ENCODE results near the gene SCYGR5. TPM values are rescaled to one million over a fixed set of nuclear protein-coding genes. Genes with fewer than 3 reads are reported as not detected.

Gene SCYGR5
- total RNA-seq, 1 donor from 2014 or later, result not detected

GRCh38 chr2:227657199-227657845 lies 9.3 kb upstream of the SCYGR5 start:
- H3K9me3 Mint-ChIP-seq, result no peaks in the 10 kb centered on the region
- no peaks in the 10 kb centered on the region for H3K4me1 Mint-ChIP-seq
- no peak for TF ChIP-seq CTCF (IDR thresholded peaks at IDR 0.05)
- H3K27me3 Mint-ChIP-seq, result peaks cover 5% of the 10 kb centered on the region
- no peak overlapping the region for H3K27ac Mint-ChIP-seq
- H3K4me3 Mint-ChIP-seq, result no peak overlapping the region
- intact Hi-C loops (cut with micrococcal nuclease), result loop anchor here (5.0 kb wide), 1 partner anchor 250 kb away; no protein-coding TSS in a partner anchor
- no peaks in the 10 kb centered on the region for H3K36me3 Mint-ChIP-seq (ENCODE audit: low read depth)
- no peak for DNase-seq
- ChIA-PET CTCF (interaction anchor here (1.1 to 2.3 kb wide), 3 partner anchors 13 to 177 kb away, joined by 5 to 17 read pairs (median 7); no protein-coding TSS in a partner anchor), POLR2A (no interaction called here)
- ATAC-seq (ENCODE audit: low read depth), result no peak

GRCh38 chr2:227661025-227661649 lies 5.5 kb upstream of the SCYGR5 start:
- no peaks in the 10 kb centered on the region for H3K36me3 Mint-ChIP-seq (ENCODE audit: low read depth)

GRCh38 chr2:227661827-227662226 lies 4.8 kb upstream of the SCYGR5 start:
- Mint-ChIP-seq H3K4me1 (no peaks in the 10 kb centered on the region), H3K36me3 (ENCODE audit: low read depth) (no peaks in the 10 kb centered on the region), H3K27me3 (peaks cover 7% of the 10 kb centered on the region), H3K9me3 (no peaks in the 10 kb centered on the region), H3K4me3 (no peak overlapping the region), H3K27ac (no peak overlapping the region)
- no peak for TF ChIP-seq CTCF (IDR thresholded peaks at IDR 0.05)
- POLR2A ChIA-PET, result no interaction called here
- CTCF ChIA-PET, result interaction anchor here (1.4 kb wide), 1 partner anchor 104 kb away, joined by 7 read pairs; no protein-coding TSS in a partner anchor
- no peak for ATAC-seq (ENCODE audit: low read depth)
- intact Hi-C loops (cut with micrococcal nuclease), result no loop called here
- no peak for DNase-seq

More at GRCh38 chr2:227661025-227661649, 5.5 kb upstream of the SCYGR5 start:
- POLR2A ChIA-PET, result no interaction called here
- Mint-ChIP-seq H3K27ac (no peak overlapping the region), H3K27me3 (peaks cover 7% of the 10 kb centered on the region), H3K4me1 (no peaks in the 10 kb centered on the region), H3K9me3 (no peaks in the 10 kb centered on the region), H3K4me3 (no peak overlapping the region)
- DNase-seq (no peak), ATAC-seq (ENCODE audit: low read depth) (no peak)
- intact Hi-C loops (cut with micrococcal nuclease), result no loop called here
- CTCF ChIA-PET, result no interaction called here
- TF ChIP-seq CTCF (IDR thresholded peaks at IDR 0.05), result no peak

- Mint-ChIP-seq H3K36me3 (ENCODE audit: low read depth) (no peaks in the 10 kb centered on the region), H3K27me3 (peaks cover 2% of the 10 kb centered on the region), H3K27ac (no peak overlapping the region), H3K4me3 (no peak overlapping the region), H3K9me3 (no peaks in the 10 kb centered on the region), H3K4me1 (no peaks in the 10 kb centered on the region)
- ChIA-PET POLR2A (no interaction called here), CTCF (no interaction called here)
- TF ChIP-seq CTCF (IDR thresholded peaks at IDR 0.05), result no peak
- intact Hi-C loops (cut with micrococcal nuclease), result no loop called here
- no peak for ATAC-seq (ENCODE audit: low read depth)
- DNase-seq, result no peak
Observed at GRCh38 chr2:227665189-227665940, 1.2 kb upstream of the SCYGR5 start.
